Erythroblast (primary cell): Measurements from ENCODE around the gene AGBL4.

Experiments used
- GATA1 ChIP-seq: IDR thresholded peaks from 2 replicates; pipeline ENCODE4 v1.6.1; 2011; ENCODE audit warnings: low read depth, mild to moderate bottlenecking, control low read depth, low read length, moderate library complexity
- POLR2A ChIP-seq: IDR thresholded peaks from 2 replicates; pipeline ENCODE4 v1.6.1; 2011; ENCODE audit warnings: mild to moderate bottlenecking, low read length

DNA sequence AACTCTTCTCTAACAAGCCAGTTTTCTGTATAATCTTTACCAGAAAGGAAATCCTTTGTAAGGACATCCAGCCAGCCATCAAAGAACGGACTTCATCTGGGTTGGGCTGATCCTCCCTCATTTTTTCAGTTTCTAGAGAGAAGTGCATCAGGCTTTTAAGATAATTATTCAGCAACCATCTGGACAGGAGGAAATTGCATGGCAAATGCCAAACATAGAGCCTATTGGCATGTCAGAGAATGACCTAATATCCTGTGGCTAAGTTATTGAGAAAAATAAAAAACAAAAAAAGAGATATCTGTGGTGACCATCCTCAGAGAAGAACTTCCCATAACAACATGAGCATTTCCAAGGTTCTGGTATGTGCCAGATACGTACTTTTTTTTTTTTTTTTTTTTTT lies 1172.1 kb downstream of the AGBL4 start:
- TF ChIP-seq POLR2A: no peak
- no peak for TF ChIP-seq GATA1
